H1 (cell line): Measurements from ENCODE around the gene RPS6KA2. TPM values are rescaled to one million over a fixed set of nuclear protein-coding genes. Genes with fewer than 3 reads are reported as not detected.

Experiments
- CTCF ChIA-PET: fragments of 300-600 bp; sonication (Branson Sonifier 250); formaldehyde crosslinking; loops from one replicate; lab custom pipeline; 2021; ENCODE audit not compliant: partially characterized antibody; lab: Charles Lee
- POLR2A ChIA-PET: fragments of 300-600 bp; sonication (Branson Sonifier 250); formaldehyde crosslinking; loops from one replicate; lab custom pipeline; 2021; ENCODE audit warnings: inconsistent platforms; ENCODE audit not compliant: partially characterized antibody; lab: Charles Lee
- DNase-seq, 2 experiments: peaks; one replicate each; pipeline versions ENCODE4 v3.0.0 to v3.0.0-alpha.2; 2010 to 2022; ENCODE audit warnings: low spot score in 2 of 2, low read depth in 1 of 2, mixed read lengths in 1 of 2
- FAIRE-seq: peaks from 2 replicates; lab custom pipeline; 2011; peaks lifted over from hg19 to GRCh38; lab: Jason Lieb, UNC
- H2AFZ ChIP-seq: 2 replicates; pipeline ENCODE4 v1.8.1; 2012; ENCODE audit warnings: low read length, inconsistent platforms
- H2AK5ac ChIP-seq: 2 replicates; pipeline ENCODE4 v1.6.1; 2013; ENCODE audit warnings: low read depth, low read length
- H2BK120ac ChIP-seq: replicated peaks from 2 replicates; pipeline ENCODE3; 2013; ENCODE audit warnings: low read depth, low read length, inconsistent platforms
- H2BK12ac ChIP-seq: 2 replicates; pipeline ENCODE4 v1.6.1; 2013; ENCODE audit warnings: low read depth, low read length
- H2BK15ac ChIP-seq: 2 replicates; pipeline ENCODE4 v1.6.1; 2013; ENCODE audit warnings: low read length
- H2BK20ac ChIP-seq: 2 replicates; pipeline ENCODE4 v1.6.1; 2013; ENCODE audit warnings: low read length
- H2BK5ac ChIP-seq: 2 replicates; pipeline ENCODE4 v1.6.1; 2013; ENCODE audit warnings: low read depth, low read length
- H3K14ac ChIP-seq: 2 replicates; pipeline ENCODE4 v1.6.1; 2013; ENCODE audit warnings: inconsistent platforms; ENCODE audit not compliant: insufficient read length
- H3K18ac ChIP-seq: 2 replicates; pipeline ENCODE4 v1.6.1; 2013; ENCODE audit warnings: low read length; ENCODE audit errors: extremely low read depth
- H3K23ac ChIP-seq: 2 replicates; pipeline ENCODE4 v1.6.1; 2013; ENCODE audit warnings: inconsistent platforms; ENCODE audit not compliant: insufficient read length
- H3K23me2 ChIP-seq: 2 replicates; pipeline ENCODE4 v1.6.1; 2013; ENCODE audit warnings: low read depth, low read length
- H3K27ac ChIP-seq: 2 replicates; pipeline ENCODE4 v1.6.1; 2011; ENCODE audit warnings: low read depth, low read length, inconsistent platforms
- H3K27me3 ChIP-seq, 4 experiments: replicated peaks in 1 of 4; 1 replicate in 1 of 4; 2 replicates in 3 of 4; pipeline versions ENCODE4 v1.6.1 to v1.8.1; 2011 to 2013; ENCODE audit warnings: low read length in 3 of 4, mild to moderate bottlenecking in 3 of 4, inconsistent platforms in 2 of 4, mixed read lengths in 2 of 4, moderate library complexity in 1 of 4; ENCODE audit not compliant: control insufficient read depth in 3 of 4, insufficient read depth in 3 of 4; ENCODE audit errors: extremely low read depth in 1 of 4
- H3K36me3 ChIP-seq, 4 experiments: 2 replicates each; pipeline versions ENCODE4 v1.6.1 to v1.8.1; 2011 to 2013; ENCODE audit warnings: mild to moderate bottlenecking in 4 of 4, low read length in 3 of 4, moderate library complexity in 2 of 4, control low read depth in 1 of 4, inconsistent platforms in 1 of 4; ENCODE audit not compliant: insufficient read depth in 4 of 4, control insufficient read depth in 2 of 4
- H3K4ac ChIP-seq: replicated peaks from 2 replicates; pipeline ENCODE3; 2013; ENCODE audit warnings: low read length, low read depth, mixed read lengths, inconsistent platforms; ENCODE audit not compliant: insufficient read length
- H3K4me1 ChIP-seq, 4 experiments: replicated peaks in 1 of 4; 1 replicate in 1 of 4; 2 replicates in 3 of 4; pipeline versions ENCODE4 v1.6.1 to v1.8.1; 2011 to 2013; ENCODE audit warnings: low read length in 3 of 4, inconsistent platforms in 2 of 4, mixed read lengths in 1 of 4; ENCODE audit not compliant: insufficient read depth in 4 of 4, control insufficient read depth in 3 of 4
- H3K4me2 ChIP-seq, 2 experiments: 2 replicates each; pipeline versions ENCODE4 v1.6.1 to v1.8.1; 2011 to 2013; ENCODE audit warnings: low read depth in 2 of 2, low read length in 2 of 2, control low read depth in 1 of 2, inconsistent platforms in 1 of 2, mild to moderate bottlenecking in 1 of 2; ENCODE audit not compliant: insufficient read depth in 1 of 2
- H3K4me3 ChIP-seq, 4 experiments: fragments of 200-600, 300-600 bp in 1 of 4; sonication (generic), shearing (Covaris generic), sonication (Bioruptor Twin) in 1 of 4; 2 replicates each; pipeline versions ENCODE4 v1.5.1 to v1.8.1; 2011 to 2016; ENCODE audit warnings: low read length in 4 of 4, low read depth in 3 of 4, control low read depth in 2 of 4, inconsistent platforms in 2 of 4, mild to moderate bottlenecking in 2 of 4, mixed read lengths in 1 of 4, moderate library complexity in 1 of 4; ENCODE audit not compliant: insufficient read depth in 2 of 4; ENCODE audit errors: extremely low read depth in 1 of 4
- H3K56ac ChIP-seq: replicated peaks from 2 replicates; pipeline ENCODE3; 2013; ENCODE audit warnings: low read depth, mild to moderate bottlenecking, mixed read lengths, low read length, inconsistent platforms; ENCODE audit not compliant: insufficient read length
- H3K79me1 ChIP-seq: 2 replicates; pipeline ENCODE4 v1.6.1; 2013; ENCODE audit warnings: low read depth, low read length, control low read depth
- H3K79me2 ChIP-seq, 2 experiments: 2 replicates each; pipeline versions ENCODE4 v1.6.1 to v1.8.1; 2012 to 2013; ENCODE audit warnings: low read length in 2 of 2, mild to moderate bottlenecking in 2 of 2, inconsistent platforms in 1 of 2; ENCODE audit not compliant: insufficient read depth in 2 of 2, control insufficient read depth in 1 of 2
- H3K9ac ChIP-seq, 4 experiments: replicated peaks in 1 of 4; 1 replicate in 1 of 4; 2 replicates in 3 of 4; pipeline versions ENCODE4 v1.6.1 to v1.8.1; 2011 to 2013; ENCODE audit warnings: low read depth in 3 of 4, low read length in 3 of 4, control low read depth in 2 of 4, mild to moderate bottlenecking in 2 of 4, moderate library complexity in 2 of 4, inconsistent platforms in 1 of 4; ENCODE audit errors: extremely low read depth in 1 of 4
- H3K9me3 ChIP-seq, 2 experiments: 2 replicates each; pipeline versions ENCODE4 v1.6.1 to v1.8.1; 2012 to 2013; ENCODE audit warnings: mild to moderate bottlenecking in 2 of 2, moderate library complexity in 2 of 2, control low read depth in 1 of 2, inconsistent platforms in 1 of 2, low read depth in 1 of 2, low read length in 1 of 2, mixed read lengths in 1 of 2; ENCODE audit not compliant: insufficient read depth in 2 of 2
- H4K20me1 ChIP-seq, 2 experiments: replicated peaks in 1 of 2; 2 replicates each; pipeline versions ENCODE3 to v1.8.1; 2011 to 2013; ENCODE audit warnings: inconsistent platforms in 2 of 2, low read length in 2 of 2, mild to moderate bottlenecking in 1 of 2; ENCODE audit not compliant: insufficient read depth in 2 of 2, control insufficient read depth in 1 of 2
- H4K5ac ChIP-seq: 2 replicates; pipeline ENCODE4 v1.6.1; 2013; ENCODE audit warnings: low read length, low read depth, mixed read lengths, inconsistent platforms; ENCODE audit not compliant: insufficient read length
- H4K8ac ChIP-seq: 2 replicates; pipeline ENCODE4 v1.8.0; 2013; ENCODE audit warnings: mild to moderate bottlenecking, moderate library complexity, low read length, inconsistent platforms; ENCODE audit not compliant: insufficient read depth; ENCODE audit errors: extremely low read depth
- H4K91ac ChIP-seq: replicated peaks from 2 replicates; pipeline ENCODE3; 2013; ENCODE audit warnings: low read length, mixed read lengths, inconsistent platforms; ENCODE audit not compliant: insufficient read length
- BACH1 ChIP-seq: IDR thresholded peaks from 2 replicates; pipeline ENCODE4 v1.6.1; 2012; ENCODE audit warnings: low read length, improper control_type of control experiment
- RAD21 ChIP-seq, 2 experiments: IDR thresholded peaks in 1 of 2; conservative IDR thresholded peaks in 1 of 2; 2 replicates each; pipeline ENCODE4 v1.6.1; 2011; ENCODE audit warnings: low read depth in 2 of 2, low read length in 2 of 2, improper control_type of control experiment in 1 of 2, inconsistent platforms in 1 of 2, mild to moderate bottlenecking in 1 of 2, moderate library complexity in 1 of 2
- WGBS, 2 experiments: shearing (Covaris generic) in 1 of 2; methylation state at CpG; one replicate each; pipeline versions ENCODE4 v1.1.6 to v1.1.7; 2013 to 2015; ENCODE audit warnings: low lambda C conversion rate in 2 of 2, mixed read lengths in 2 of 2, inconsistent platforms in 1 of 2, low coverage in 1 of 2, missing lambda C conversion rate in 1 of 2; ENCODE audit not compliant: insufficient replicate concordance in 2 of 2, insufficient coverage in 1 of 2, insufficient read length in 1 of 2; ENCODE audit errors: extremely low coverage in 1 of 2, missing lambda C conversion rate in 1 of 2; 5-methylcytosine and 5-hydroxymethylcytosine counted together
- polyA plus RNA-seq, 7 experiments: library from polyadenylated mRNA; depleted of rRNA in 3 of 7; stranded (reverse) in 5 of 7; unstranded in 2 of 7; fragments of >200 nt in 5 of 7; fragments of 200-250 nt in 2 of 7; gene quantifications; 1 replicate in 5 of 7; 2 replicates in 1 of 7; 4 replicates in 1 of 7; pipeline versions ENCODE4 v1.2.1 to v1.2.3, GENCODE V29; 2011 to 2013; ENCODE audit warnings: missing spikeins in 2 of 7, mixed read lengths in 2 of 7
- total RNA-seq: library from RNA; stranded (reverse); fragmentation: NEBNext Ultra II Directional; extraction: Animal tissue kit (Norgen Biotek cat#: 25700); gene quantifications from 2 replicates; pipeline ENCODE4 v1.2.1, GENCODE V29; 2021

Gene RPS6KA2
- total and polyA plus RNA-seq, 2 of the 8 experiments (the other 6 are each of a cell fraction or from before 2014, with no cell fraction given) = 8.8 to 25.7 TPM

DNA sequence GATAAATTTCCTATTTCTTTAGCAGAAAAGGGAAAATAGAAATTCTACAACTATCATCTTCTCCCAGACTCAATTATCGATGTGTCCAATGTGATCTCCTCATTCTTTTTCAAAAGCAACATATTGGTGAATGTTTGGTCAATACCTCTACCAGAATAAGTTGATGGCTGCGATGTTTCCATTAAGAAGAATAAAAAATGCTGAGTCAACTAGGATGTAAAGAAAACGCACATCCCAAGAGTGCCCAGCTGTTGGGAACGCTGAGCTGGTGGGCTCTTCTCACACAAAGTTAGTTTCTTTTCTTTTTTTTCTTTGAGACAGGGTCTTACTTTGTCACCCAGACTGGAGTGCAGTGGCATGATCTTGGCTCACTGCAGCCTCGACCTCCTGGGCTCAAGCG is 80.4 kb downstream of the RPS6KA2 start:
- H4K5ac ChIP-seq = no peak overlapping the region
- no peak overlapping the region for H3K14ac ChIP-seq
- H3K27ac ChIP-seq = no peak overlapping the region
- H3K79me1 ChIP-seq = peaks cover 3% of the 10 kb centered on the region
- POLR2A ChIA-PET = no interaction called here
- H2BK20ac ChIP-seq = no peak overlapping the region
- TF ChIP-seq BACH1 (0 out of 2 replicates have a peak, but pooled peaks have one; percentile 11), RAD21 (IDR thresholded peaks at IDR 0.05 in 1 of 2, conservative IDR thresholded peaks at IDR 0.05 in 1 of 2; ENCODE audit: low read depth in 2 of 2, low read length in 2 of 2) (no peak)
- TF ChIP-seq, all 59 proteins: peak for 1
- no peak overlapping the region for H2AFZ ChIP-seq
- H4K20me1 ChIP-seq = peaks cover 0 to 1% of the 10 kb centered on the region in 2 experiments
- no peak overlapping the region for H2BK120ac ChIP-seq
- no peak overlapping the region for H3K56ac ChIP-seq
- H3K4me1 ChIP-seq = peaks cover 1 to 14% (median 3%) of the 10 kb centered on the region in 4 experiments; a peak in 4 of 7 replicates
- H3K23ac ChIP-seq = no peak overlapping the region
- H2BK12ac ChIP-seq = no peak overlapping the region
- no peak overlapping the region for H3K4ac ChIP-seq
- no peak overlapping the region for H4K91ac ChIP-seq
- DNase-seq (no peak), FAIRE-seq (no peak)
- H3K4me3 ChIP-seq = no peak overlapping the region
- H3K79me2 ChIP-seq = peaks cover 0 to 2% of the 10 kb centered on the region in 2 experiments; a peak in 2 of 4 replicates
- no peak overlapping the region for H3K4me2 ChIP-seq
- CTCF ChIA-PET = no interaction called here
- WGBS, 2 experiments = 90% methylated on average over 6 of the region's 6 CpGs; no CpG with 5 or more reads in 1 of the 2 experiments
- no peaks in the 10 kb centered on the region for H3K9me3 ChIP-seq
- no peak overlapping the region for H4K8ac ChIP-seq
- H3K27me3 ChIP-seq = no peaks in the 10 kb centered on the region
- H2AK5ac ChIP-seq = no peak overlapping the region
- no peak overlapping the region for H2BK5ac ChIP-seq
- H3K36me3 ChIP-seq = no peaks in the 10 kb centered on the region
- H3K9ac ChIP-seq = no peak overlapping the region
- no peak overlapping the region for H3K18ac ChIP-seq
- no peak overlapping the region for H2BK15ac ChIP-seq
- no peaks in the 10 kb centered on the region for H3K23me2 ChIP-seq
